GM12874 (cell line): ENCODE measurements around the gene SSR4.

ENCODE experiments used
- CTCF ChIP-seq: IDR thresholded peaks from 2 replicates; pipeline ENCODE4 v1.5.1; 2011; ENCODE audit warnings: low read depth, mild to moderate bottlenecking, control low read depth, low read length, moderate library complexity; ENCODE audit not compliant: insufficient read depth

The SSR4 gene

GRCh38 chrX:153807976-153808375 lies 13.5 kb downstream of the SSR4 start:
- no peak for TF ChIP-seq CTCF

GRCh38 chrX:153812220-153812619 lies 17.8 kb downstream of the SSR4 start:
- no peak for TF ChIP-seq CTCF

GRCh38 chrX:153813161-153813560 lies 18.7 kb downstream of the SSR4 start:
- no peak for TF ChIP-seq CTCF

- no peak for TF ChIP-seq CTCF
Measured at GRCh38 chrX:153814591-153815315, 20.3 kb downstream of the SSR4 start.

GRCh38 chrX:153816831-153817690 lies 22.6 kb downstream of the SSR4 start:
- no peak for TF ChIP-seq CTCF

GRCh38 chrX:153818571-153819383 lies 24.3 kb downstream of the SSR4 start:
- no peak for TF ChIP-seq CTCF
